Mesendoderm (in vitro differentiated cells): ENCODE data around the gene ORM2. TPM values are rescaled to one million over a fixed set of nuclear protein-coding genes. Genes with fewer than 3 reads are reported as not detected.
"Not testable (repeated sequence)": the region's sequence is repeated elsewhere in the genome, so short reads cannot be mapped to it uniquely, and the experiment has no call there.

ENCODE experiments used
- DNase-seq: peaks from one replicate; pipeline ENCODE4 v3.0.0; 2013
- H2AK5ac ChIP-seq: 2 replicates; pipeline ENCODE4 v1.6.1; 2013; ENCODE audit warnings: low read length, inconsistent platforms
- H2BK120ac ChIP-seq: 2 replicates; pipeline ENCODE4 v1.6.1; 2013; ENCODE audit warnings: low read depth, mild to moderate bottlenecking, low read length, moderate library complexity, mixed read lengths
- H2BK15ac ChIP-seq: replicated peaks from 2 replicates; pipeline ENCODE4 v1.6.1; 2013; ENCODE audit warnings: low read depth, mild to moderate bottlenecking, moderate library complexity
- H2BK5ac ChIP-seq: 2 replicates; pipeline ENCODE4 v1.6.1; 2013; ENCODE audit warnings: low read length, inconsistent platforms
- H3K18ac ChIP-seq: 2 replicates; pipeline ENCODE4 v1.6.1; 2013; ENCODE audit warnings: mild to moderate bottlenecking, low read length, mixed read lengths
- H3K23ac ChIP-seq: one replicate; pipeline ENCODE4 v1.6.1; 2013; ENCODE audit warnings: low read length
- H3K27ac ChIP-seq: 2 replicates; pipeline ENCODE4 v1.5.1; 2013; ENCODE audit warnings: low read depth, mild to moderate bottlenecking, inconsistent platforms, low read length, moderate library complexity
- H3K27me3 ChIP-seq: 2 replicates; pipeline ENCODE4 v1.6.1; 2013; ENCODE audit warnings: low read length, control low read depth, mild to moderate bottlenecking, inconsistent platforms; ENCODE audit not compliant: insufficient read depth, poor library complexity
- H3K36me3 ChIP-seq: 2 replicates; pipeline ENCODE4 v1.6.1; 2013; ENCODE audit warnings: low read length, inconsistent platforms; ENCODE audit not compliant: control insufficient read depth, insufficient read depth
- H3K4ac ChIP-seq: one replicate; pipeline ENCODE4 v1.6.1; 2013; ENCODE audit warnings: low read depth, mild to moderate bottlenecking, low read length, moderate library complexity
- H3K4me1 ChIP-seq: 2 replicates; pipeline ENCODE4 v1.6.1; 2013; ENCODE audit warnings: low read depth, low read length, inconsistent platforms; ENCODE audit not compliant: control insufficient read depth
- H3K4me2 ChIP-seq: 2 replicates; pipeline ENCODE4 v1.6.1; 2013; ENCODE audit warnings: low read length
- H3K4me3 ChIP-seq: 2 replicates; pipeline ENCODE4 v1.5.1; 2013; ENCODE audit warnings: mild to moderate bottlenecking, low read length
- H3K56ac ChIP-seq: one replicate; pipeline ENCODE4 v1.6.1; 2013; ENCODE audit warnings: low read length
- H3K79me1 ChIP-seq: 2 replicates; pipeline ENCODE4 v1.6.1; 2013; ENCODE audit warnings: low read length, inconsistent platforms
- H3K79me2 ChIP-seq: 2 replicates; pipeline ENCODE4 v1.6.1; 2013; ENCODE audit warnings: mild to moderate bottlenecking, low read length; ENCODE audit not compliant: control insufficient read depth, insufficient read depth
- H3K9ac ChIP-seq: 2 replicates; pipeline ENCODE4 v1.6.1; 2013; ENCODE audit warnings: low read length, inconsistent platforms
- H4K5ac ChIP-seq: one replicate; pipeline ENCODE4 v1.6.1; 2013; ENCODE audit warnings: low read length
- H4K8ac ChIP-seq: one replicate; pipeline ENCODE4 v1.6.1; 2013; ENCODE audit warnings: low read depth, mild to moderate bottlenecking, control low read depth, low read length, moderate library complexity
- WGBS: extraction: QIAGEN DNeasy Blood & Tissue Kit; methylation state at CpG from one replicate; pipeline ENCODE4 v1.1.7; 2013; ENCODE audit warnings: low lambda C conversion rate, missing lambda C conversion rate; ENCODE audit not compliant: insufficient coverage; ENCODE audit errors: extremely low coverage; 5-methylcytosine and 5-hydroxymethylcytosine counted together
- polyA plus RNA-seq, 2 experiments: library from polyadenylated mRNA; stranded (reverse); fragments of 200-250 nt; gene quantifications; one replicate each; pipeline ENCODE4 v1.2.3, GENCODE V29; 2013

ORM2 gene
- 0.29 TPM for polyA plus RNA-seq (2013, experiment 1 of 2)
- polyA plus RNA-seq (2013, experiment 2 of 2) = 0.24 TPM

GRCh38 chr9:114329625-114330022, at the start of gene ORM2:
Gene ORM2 (plus strand): TSS chr9:114329869. CDS start chr9:114329905, 36 bp downstream.
- not testable (repeated sequence) for H3K79me1 ChIP-seq, H4K5ac ChIP-seq, H3K18ac ChIP-seq, H2BK5ac ChIP-seq, H3K56ac ChIP-seq, H2BK120ac ChIP-seq, H3K4me2 ChIP-seq, DNase-seq, H2AK5ac ChIP-seq, H4K8ac ChIP-seq, H3K79me2 ChIP-seq, H3K27ac ChIP-seq, H3K4me1 ChIP-seq, H3K23ac ChIP-seq, H3K27me3 ChIP-seq, H3K9ac ChIP-seq, H2BK15ac ChIP-seq, H3K4ac ChIP-seq, H3K36me3 ChIP-seq, H3K4me3 ChIP-seq
- no CpG with 5 or more reads among the region's 10 CpGs for WGBS

- Histone ChIP-seq H3K18ac (no peak overlapping the region), H2BK120ac (no peak overlapping the region), H2BK15ac (no peak overlapping the region), H3K36me3 (peaks cover 2% of the 10 kb centered on the region), H3K23ac (no peak overlapping the region), H4K8ac (no peak overlapping the region), H4K5ac (no peak overlapping the region), H3K27me3 (no peaks in the 10 kb centered on the region), H3K4me1 (no peaks in the 10 kb centered on the region), H3K4me3 (no peak overlapping the region), H3K4me2 (no peak overlapping the region), H3K79me1 (no peaks in the 10 kb centered on the region), H3K9ac (no peak overlapping the region), H3K4ac (no peak overlapping the region), H2AK5ac (no peak overlapping the region), H2BK5ac (no peak overlapping the region), H3K56ac (no peak overlapping the region), H3K79me2 (no peaks in the 10 kb centered on the region), H3K27ac (no peak overlapping the region)
- no peak for DNase-seq
- WGBS = no CpG with 5 or more reads among the region's 8 CpGs
Observed at GRCh38 chr9:114280636-114281472, 48.8 kb upstream of the ORM2 start.

GRCh38 chr9:114281473-114282103, 48.1 kb upstream of the ORM2 start:
- no peak overlapping the region for H3K4me2 ChIP-seq
- H3K79me1 ChIP-seq = no peaks in the 10 kb centered on the region
- H3K36me3 ChIP-seq = peaks cover 2% of the 10 kb centered on the region
- no peak overlapping the region for H3K56ac ChIP-seq
- no peak for DNase-seq
- no peak overlapping the region for H3K9ac ChIP-seq
- H4K5ac ChIP-seq = no peak overlapping the region
- no peak overlapping the region for H2BK15ac ChIP-seq
- no peaks in the 10 kb centered on the region for H3K27me3 ChIP-seq
- no peak overlapping the region for H2BK120ac ChIP-seq
- no peaks in the 10 kb centered on the region for H3K4me1 ChIP-seq
- H2BK5ac ChIP-seq = no peak overlapping the region
- H2AK5ac ChIP-seq = no peak overlapping the region
- H4K8ac ChIP-seq = no peak overlapping the region
- no peak overlapping the region for H3K23ac ChIP-seq
- H3K79me2 ChIP-seq = no peaks in the 10 kb centered on the region
- no peak overlapping the region for H3K18ac ChIP-seq
- no peak overlapping the region for H3K27ac ChIP-seq
- H3K4ac ChIP-seq = no peak overlapping the region
- H3K4me3 ChIP-seq = no peak overlapping the region
- WGBS = no CpG with 5 or more reads among the region's 12 CpGs

- no peak overlapping the region for H3K27ac ChIP-seq
- no peak overlapping the region for H3K9ac ChIP-seq
- H4K8ac ChIP-seq = no peak overlapping the region
- no peaks in the 10 kb centered on the region for H3K4me1 ChIP-seq
- no peak overlapping the region for H2AK5ac ChIP-seq
- no peaks in the 10 kb centered on the region for H3K79me2 ChIP-seq
- no peak overlapping the region for H3K56ac ChIP-seq
- no peak overlapping the region for H2BK120ac ChIP-seq
- no CpG with 5 or more reads among the region's 10 CpGs for WGBS
- no peak overlapping the region for H2BK15ac ChIP-seq
- no peak for DNase-seq
- no peaks in the 10 kb centered on the region for H3K27me3 ChIP-seq
- H3K23ac ChIP-seq = no peak overlapping the region
- no peaks in the 10 kb centered on the region for H3K79me1 ChIP-seq
- no peak overlapping the region for H3K4me2 ChIP-seq
- H4K5ac ChIP-seq = no peak overlapping the region
- no peak overlapping the region for H2BK5ac ChIP-seq
- no peak overlapping the region for H3K4me3 ChIP-seq
- no peak overlapping the region for H3K18ac ChIP-seq
- H3K4ac ChIP-seq = no peak overlapping the region
- H3K36me3 ChIP-seq = peaks cover 2% of the 10 kb centered on the region
Observed at GRCh38 chr9:114282104-114282485, 47.6 kb upstream of the ORM2 start.

GRCh38 chr9:114282507-114282906, 47.2 kb upstream of the ORM2 start:
- H3K36me3 ChIP-seq = peaks cover 2% of the 10 kb centered on the region
- WGBS = no CpG with 5 or more reads among the region's 6 CpGs

More at GRCh38 chr9:114282507-114282906, 47.2 kb upstream of the ORM2 start:
- no peak for DNase-seq
- Histone ChIP-seq H3K4me3 (no peak overlapping the region), H3K4ac (no peak overlapping the region), H4K5ac (no peak overlapping the region), H3K9ac (no peak overlapping the region), H3K56ac (no peak overlapping the region), H3K18ac (no peak overlapping the region), H3K4me1 (no peaks in the 10 kb centered on the region), H4K8ac (no peak overlapping the region), H3K23ac (no peak overlapping the region), H3K79me2 (no peaks in the 10 kb centered on the region), H2BK120ac (no peak overlapping the region), H2BK15ac (no peak overlapping the region), H3K79me1 (no peaks in the 10 kb centered on the region), H2AK5ac (no peak overlapping the region), H3K27ac (no peak overlapping the region), H3K27me3 (no peaks in the 10 kb centered on the region), H2BK5ac (no peak overlapping the region), H3K4me2 (no peak overlapping the region)
